NB4 (cell line): ENCODE measurements around the gene MIDN.
A peak's percentile ranks its signal among the peaks of the same experiment; 100 is the strongest.

Experiments
- DNase-seq: peaks from one replicate; pipeline ENCODE4 v3.0.0; 2010; ENCODE audit warnings: low read depth
- H3K4me3 ChIP-seq: one replicate; pipeline ENCODE4 v1.5.1; 2011; ENCODE audit warnings: mild to moderate bottlenecking, low read depth, low read length, moderate library complexity
- CTCF ChIP-seq: IDR thresholded peaks from one replicate; pipeline ENCODE4 v1.5.1; 2012; ENCODE audit warnings: low read depth, low read length
- MAX ChIP-seq: IDR thresholded peaks from 2 replicates; pipeline ENCODE4 v1.6.1; 2011; ENCODE audit warnings: low read depth, low read length
- MYC ChIP-seq: IDR thresholded peaks from 2 replicates; pipeline ENCODE4 v1.6.1; 2011; ENCODE audit warnings: low read depth, low read length
- POLR2A ChIP-seq: IDR thresholded peaks from 2 replicates; pipeline ENCODE4 v1.6.1; 2011; ENCODE audit warnings: mild to moderate bottlenecking; ENCODE audit not compliant: insufficient read length; ENCODE audit errors: extremely low read depth

Gene MIDN

GRCh38 chr19:1217366-1217765, 31.0 kb upstream of the MIDN start:
- DNase-seq: no peak
- no peak overlapping the region for H3K4me3 ChIP-seq
- no peak for TF ChIP-seq POLR2A
- TF ChIP-seq MAX: no peak
- TF ChIP-seq CTCF: no peak
- TF ChIP-seq MYC: no peak

GRCh38 chr19:1218751-1219567, 29.4 kb upstream of the MIDN start:
- TF ChIP-seq CTCF (no peak), MYC (no peak), MAX (no peak), POLR2A (no peak)
- H3K4me3 ChIP-seq: no peak overlapping the region
- DNase-seq: no peak

GRCh38 chr19:1219786-1220476, 28.5 kb upstream of the MIDN start:
- no peak for DNase-seq
- TF ChIP-seq MAX (no peak), CTCF (no peak), MYC (no peak), POLR2A (no peak)

GRCh38 chr19:1220477-1220930, 27.9 kb upstream of the MIDN start:
- TF ChIP-seq MYC: no peak
- no peak for TF ChIP-seq POLR2A
- TF ChIP-seq CTCF: no peak
- TF ChIP-seq MAX: no peak
- no peak overlapping the region for H3K4me3 ChIP-seq
- no peak for DNase-seq

More at GRCh38 chr19:1219786-1220476, 28.5 kb upstream of the MIDN start:
- no peak overlapping the region for H3K4me3 ChIP-seq

GRCh38 chr19:1220976-1221903, 27.1 kb upstream of the MIDN start:
- H3K4me3 ChIP-seq: no peak overlapping the region
- no peak for DNase-seq
- TF ChIP-seq CTCF (peak; percentile 13), MAX (no peak)
